ENCODE results near the gene KLK10.

Gene KLK10

GRCh38 chr19:50967929-50968715, 51.4 kb downstream of the KLK10 start:
- TF ChIP-seq CTCF (IDR thresholded peaks at IDR 0.05; ENCODE audit: control insufficient read depth, insufficient read depth, low read depth, low read length, missing control alignments), result no peak
- DNase-seq (ENCODE audit: low read depth), result no peak
- no peak overlapping the region for H3K4me3 ChIP-seq (ENCODE audit: control insufficient read depth, low read depth, low read length)

- no peak for DNase-seq (ENCODE audit: low read depth)
- no peak for TF ChIP-seq CTCF (IDR thresholded peaks at IDR 0.05; ENCODE audit: control insufficient read depth, insufficient read depth, low read depth, low read length, missing control alignments)
- H3K4me3 ChIP-seq (ENCODE audit: control insufficient read depth, low read depth, low read length), result no peak overlapping the region
These were observed 55.2 kb downstream of the KLK10 start for GRCh38 chr19:50964266-50964665.

- no peak for TF ChIP-seq CTCF (IDR thresholded peaks at IDR 0.05; ENCODE audit: control insufficient read depth, insufficient read depth, low read depth, low read length, missing control alignments)
- no peak overlapping the region for H3K4me3 ChIP-seq (ENCODE audit: control insufficient read depth, low read depth, low read length)
- no peak for DNase-seq (ENCODE audit: low read depth)
These were observed 56.1 kb downstream of the KLK10 start for GRCh38 chr19:50963381-50963780.
